Measurements from ENCODE around the gene PDE4B.

DNA sequence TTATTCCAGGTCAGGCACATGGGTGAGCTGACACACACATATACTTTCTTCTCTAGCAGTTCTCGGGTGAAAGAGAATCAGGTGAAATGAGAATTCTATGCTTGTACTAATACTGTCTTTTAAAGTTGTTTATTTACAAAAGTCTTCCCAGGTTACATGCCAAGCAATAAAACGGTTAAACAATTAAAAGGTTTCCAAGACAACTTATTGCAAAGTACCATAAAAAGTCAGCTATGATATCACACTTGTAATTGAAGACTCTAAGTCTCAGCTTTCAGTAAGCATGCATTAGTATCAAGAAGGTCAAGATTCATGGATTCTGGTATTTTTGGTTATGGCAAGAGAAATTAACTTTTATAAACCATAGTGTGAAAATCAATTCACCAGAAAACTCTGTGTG is 171.4 kb downstream of the PDE4B start:
- TF ChIP-seq, protein P1, sequence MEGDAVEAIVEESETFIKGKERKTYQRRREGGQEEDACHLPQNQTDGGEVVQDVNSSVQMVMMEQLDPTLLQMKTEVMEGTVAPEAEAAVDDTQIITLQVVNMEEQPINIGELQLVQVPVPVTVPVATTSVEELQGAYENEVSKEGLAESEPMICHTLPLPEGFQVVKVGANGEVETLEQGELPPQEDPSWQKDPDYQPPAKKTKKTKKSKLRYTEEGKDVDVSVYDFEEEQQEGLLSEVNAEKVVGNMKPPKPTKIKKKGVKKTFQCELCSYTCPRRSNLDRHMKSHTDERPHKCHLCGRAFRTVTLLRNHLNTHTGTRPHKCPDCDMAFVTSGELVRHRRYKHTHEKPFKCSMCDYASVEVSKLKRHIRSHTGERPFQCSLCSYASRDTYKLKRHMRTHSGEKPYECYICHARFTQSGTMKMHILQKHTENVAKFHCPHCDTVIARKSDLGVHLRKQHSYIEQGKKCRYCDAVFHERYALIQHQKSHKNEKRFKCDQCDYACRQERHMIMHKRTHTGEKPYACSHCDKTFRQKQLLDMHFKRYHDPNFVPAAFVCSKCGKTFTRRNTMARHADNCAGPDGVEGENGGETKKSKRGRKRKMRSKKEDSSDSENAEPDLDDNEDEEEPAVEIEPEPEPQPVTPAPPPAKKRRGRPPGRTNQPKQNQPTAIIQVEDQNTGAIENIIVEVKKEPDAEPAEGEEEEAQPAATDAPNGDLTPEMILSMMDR (IDR thresholded peaks at IDR 0.05), result no peak
- TF ChIP-seq POLR2A (IDR thresholded peaks at IDR 0.05), result no peak

Measured in heart left ventricle (tissue), 13 donors.